CD14-positive monocyte (primary cell): ENCODE data around the gene SLC16A7. TPM values are rescaled to one million over a fixed set of nuclear protein-coding genes. Genes with fewer than 3 reads are reported as not detected.

Source experiments
- DNase-seq, 3 donors: peaks; one replicate each; pipeline ENCODE4 v3.0.0-alpha.2; 2011 to 2022
- H2AFZ ChIP-seq: 2 replicates; pipeline ENCODE4 v1.6.0; 2012; ENCODE audit warnings: mild to moderate bottlenecking, low read depth, low read length, inconsistent platforms; ENCODE audit not compliant: insufficient read depth, poor library complexity, severe bottlenecking
- H3K27ac ChIP-seq, 2 donors: 1 replicate in 1 of 2; 2 replicates in 1 of 2; pipeline ENCODE4 v1.5.1; 2012 to 2013; ENCODE audit warnings: low read length in 2 of 2, control low read depth in 1 of 2, inconsistent platforms in 1 of 2, low read depth in 1 of 2, mild to moderate bottlenecking in 1 of 2
- H3K27me3 ChIP-seq, 2 donors: one replicate each; pipeline versions ENCODE4 v1.6.0 to v1.6.1; 2011 to 2013; ENCODE audit warnings: low read length in 2 of 2; ENCODE audit not compliant: control insufficient read depth in 2 of 2, insufficient read depth in 2 of 2
- H3K36me3 ChIP-seq, 2 donors: replicated peaks in 1 of 2; 1 replicate in 1 of 2; 2 replicates in 1 of 2; pipeline versions ENCODE4 v1.5.1 to v1.6.1; 2012 to 2013; ENCODE audit warnings: low read length in 2 of 2, control low read depth in 1 of 2, inconsistent platforms in 1 of 2, mild to moderate bottlenecking in 1 of 2; ENCODE audit not compliant: insufficient read depth in 2 of 2, control insufficient read depth in 1 of 2
- H3K4me1 ChIP-seq, 2 donors: 1 replicate in 1 of 2; 2 replicates in 1 of 2; pipeline versions ENCODE4 v1.5.1 to v1.6.1; 2012 to 2013; ENCODE audit warnings: low read length in 2 of 2, control low read depth in 1 of 2, inconsistent platforms in 1 of 2, mild to moderate bottlenecking in 1 of 2, moderate library complexity in 1 of 2; ENCODE audit not compliant: insufficient read depth in 2 of 2, control insufficient read depth in 1 of 2
- H3K4me2 ChIP-seq: replicated peaks from 2 replicates; pipeline ENCODE3; 2012; ENCODE audit warnings: low read length, moderate library complexity, mild to moderate bottlenecking; ENCODE audit not compliant: poor library complexity, severe bottlenecking; ENCODE audit errors: extremely low read depth
- H3K4me3 ChIP-seq, 3 experiments: fragments of 200-600 bp in 1 of 3; sonication (generic) in 1 of 3; replicated peaks in 1 of 3; 1 replicate in 2 of 3; 2 replicates in 1 of 3; pipeline ENCODE4 v1.5.1; 2011 to 2013; ENCODE audit warnings: low read length in 3 of 3, mild to moderate bottlenecking in 3 of 3, control low read depth in 2 of 3, low read depth in 2 of 3, inconsistent platforms in 1 of 3, moderate library complexity in 1 of 3
- H3K79me2 ChIP-seq: 2 replicates; pipeline ENCODE4 v1.6.0; 2012; ENCODE audit warnings: mild to moderate bottlenecking, control low read depth, inconsistent platforms, low read length, moderate library complexity; ENCODE audit not compliant: insufficient read depth
- H3K9ac ChIP-seq: 2 replicates; pipeline ENCODE4 v1.6.0; 2017; ENCODE audit warnings: low read length, mild to moderate bottlenecking; ENCODE audit not compliant: insufficient read depth, poor library complexity, severe bottlenecking
- H3K9me3 ChIP-seq, 2 donors: replicated peaks in 1 of 2; 1 replicate in 1 of 2; 2 replicates in 1 of 2; pipeline versions ENCODE4 v1.5.1 to v1.6.1; 2012 to 2013; ENCODE audit warnings: low read length in 2 of 2, control low read depth in 1 of 2; ENCODE audit not compliant: control insufficient read depth in 1 of 2, insufficient read depth in 1 of 2
- H4K20me1 ChIP-seq: 2 replicates; pipeline ENCODE4 v1.6.0; 2012; ENCODE audit warnings: mild to moderate bottlenecking, low read length, control low read depth, moderate library complexity; ENCODE audit not compliant: insufficient read depth
- H3K27ac Mint-ChIP-seq, 7 donors: one replicate each; pipeline ENCODE4 v1.8.0; 2020; ENCODE audit warnings: mild to moderate bottlenecking in 7 of 7, mixed read lengths in 7 of 7, moderate library complexity in 6 of 7, inconsistent platforms in 2 of 7
- H3K27me3 Mint-ChIP-seq, 3 donors: one replicate each; pipeline ENCODE4 v1.8.0; 2021 to 2022; ENCODE audit warnings: low read depth in 3 of 3, mild to moderate bottlenecking in 3 of 3, mixed read lengths in 3 of 3, moderate library complexity in 3 of 3, inconsistent platforms in 1 of 3
- H3K36me3 Mint-ChIP-seq, 2 donors: one replicate each; pipeline ENCODE4 v1.8.0; 2020; ENCODE audit warnings: mixed read lengths in 2 of 2, inconsistent platforms in 1 of 2, mild to moderate bottlenecking in 1 of 2
- H3K4me1 Mint-ChIP-seq: one replicate; pipeline ENCODE4 v1.8.0; 2020; ENCODE audit warnings: mild to moderate bottlenecking, mixed read lengths
- H3K4me3 Mint-ChIP-seq, 2 donors: one replicate each; pipeline ENCODE4 v1.8.0; 2020; ENCODE audit warnings: mild to moderate bottlenecking in 2 of 2, mixed read lengths in 2 of 2, moderate library complexity in 1 of 2
- H3K9me3 Mint-ChIP-seq, 7 donors: one replicate each; pipeline ENCODE4 v1.8.0; 2020 to 2022; ENCODE audit warnings: mixed read lengths in 7 of 7, mild to moderate bottlenecking in 6 of 7, moderate library complexity in 6 of 7, inconsistent platforms in 2 of 7
- WGBS: methylation state at CpG from one replicate; pipeline ENCODE4 v1.1.5; 2013; ENCODE audit warnings: missing lambda C conversion rate; ENCODE audit not compliant: insufficient coverage; 5-methylcytosine and 5-hydroxymethylcytosine counted together
- intact Hi-C, 2 donors: fragments of 100-400 bp; cut with micrococcal nuclease; formaldehyde crosslinking; loops; one replicate each; pipeline versions ENCODE4 v1.15.0 to v1.15.1; 2023
- polyA plus RNA-seq, 3 donors: library from polyadenylated mRNA; depleted of rRNA in 1 of 3; unstranded in 2 of 3; stranded (reverse) in 1 of 3; fragments of 300-500 nt in 2 of 3; fragments of >200 nt in 1 of 3; fragmentation: Illumina TruSeq in 2 of 3; gene quantifications; 1 replicate in 2 of 3; 2 replicates in 1 of 3; pipeline ENCODE4 v1.2.3, GENCODE V29; 2012 to 2021
- TF ChIP-seq, protein P1 (sequence below): fragments of 200-600 bp; IDR thresholded peaks from one replicate; pipeline ENCODE4 v1.8.0; 2022; ENCODE audit warnings: antibody characterized with exemption, mild to moderate bottlenecking

SLC16A7 gene
- polyA plus RNA-seq, 3 donors, result 6.9 to 16.9 (median 11.8) TPM

DNA sequence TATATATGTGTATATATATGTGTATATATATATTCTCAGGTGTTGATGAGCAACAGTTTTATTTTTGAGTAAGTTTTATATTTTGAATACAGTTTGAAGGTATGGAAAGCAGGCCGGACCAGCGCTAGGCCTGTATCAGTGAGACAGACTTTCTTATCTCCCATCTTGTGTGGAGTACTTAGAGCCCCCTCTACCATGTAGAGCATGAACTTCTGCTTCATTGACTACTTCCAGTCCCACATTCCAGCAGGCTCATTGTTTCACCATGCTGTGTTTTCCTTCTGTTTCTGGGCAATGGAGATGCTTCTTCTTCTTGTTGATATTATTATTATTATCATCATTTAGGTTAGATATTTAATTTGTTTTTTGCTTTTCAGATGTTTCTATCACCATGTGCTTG is 76.4 kb downstream of the SLC16A7 start:
- H3K4me1 Mint-ChIP-seq, result peaks cover 7% of the 10 kb centered on the region
- Histone ChIP-seq H3K4me2 (no peak overlapping the region), H3K27ac (no peak overlapping the region), H3K27me3 (no peaks in the 10 kb centered on the region), H3K9ac (no peak overlapping the region), H3K9me3 (peaks cover 5 to 9% of the 10 kb centered on the region in 2 donors), H3K79me2 (no peaks in the 10 kb centered on the region), H3K4me1 (peaks cover 4 to 8% of the 10 kb centered on the region in 2 donors), H3K36me3 (no peaks in the 10 kb centered on the region), H2AFZ (no peak overlapping the region), H4K20me1 (no peaks in the 10 kb centered on the region), H3K4me3 (no peak overlapping the region)
- WGBS, result no CpG with 5 or more reads among the region's 2 CpGs
- H3K36me3 Mint-ChIP-seq, result peaks cover under 1 to 6% of the 10 kb centered on the region in 2 donors
- DNase-seq, result no peak
- TF ChIP-seq, protein P1, sequence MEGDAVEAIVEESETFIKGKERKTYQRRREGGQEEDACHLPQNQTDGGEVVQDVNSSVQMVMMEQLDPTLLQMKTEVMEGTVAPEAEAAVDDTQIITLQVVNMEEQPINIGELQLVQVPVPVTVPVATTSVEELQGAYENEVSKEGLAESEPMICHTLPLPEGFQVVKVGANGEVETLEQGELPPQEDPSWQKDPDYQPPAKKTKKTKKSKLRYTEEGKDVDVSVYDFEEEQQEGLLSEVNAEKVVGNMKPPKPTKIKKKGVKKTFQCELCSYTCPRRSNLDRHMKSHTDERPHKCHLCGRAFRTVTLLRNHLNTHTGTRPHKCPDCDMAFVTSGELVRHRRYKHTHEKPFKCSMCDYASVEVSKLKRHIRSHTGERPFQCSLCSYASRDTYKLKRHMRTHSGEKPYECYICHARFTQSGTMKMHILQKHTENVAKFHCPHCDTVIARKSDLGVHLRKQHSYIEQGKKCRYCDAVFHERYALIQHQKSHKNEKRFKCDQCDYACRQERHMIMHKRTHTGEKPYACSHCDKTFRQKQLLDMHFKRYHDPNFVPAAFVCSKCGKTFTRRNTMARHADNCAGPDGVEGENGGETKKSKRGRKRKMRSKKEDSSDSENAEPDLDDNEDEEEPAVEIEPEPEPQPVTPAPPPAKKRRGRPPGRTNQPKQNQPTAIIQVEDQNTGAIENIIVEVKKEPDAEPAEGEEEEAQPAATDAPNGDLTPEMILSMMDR, result no peak
- no peak overlapping the region for H3K4me3 Mint-ChIP-seq
- no peak overlapping the region for H3K27ac Mint-ChIP-seq
- intact Hi-C loops, result no loop called here
- H3K27me3 Mint-ChIP-seq, result no peaks in the 10 kb centered on the region
- H3K9me3 Mint-ChIP-seq, result peaks cover 2 to 9% (median 6%) of the 10 kb centered on the region in 7 donors

DNA sequence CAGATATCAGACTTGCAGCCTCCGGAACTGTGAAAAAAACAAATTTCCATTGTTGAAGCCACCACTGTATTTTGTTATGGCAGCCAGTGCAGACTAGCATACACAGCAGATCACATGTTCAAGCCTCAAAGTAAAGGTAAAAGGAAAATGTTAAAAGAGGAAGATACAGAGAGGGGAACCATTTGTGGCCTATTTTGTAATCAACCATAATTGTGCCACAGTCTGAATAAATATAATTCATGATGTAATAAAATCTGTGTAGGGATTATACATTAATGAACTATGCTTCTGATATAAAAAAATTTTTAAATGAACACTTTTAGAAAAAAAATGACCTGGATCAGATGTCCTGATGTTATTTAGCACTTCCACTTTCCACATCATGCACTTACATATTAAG is 79.6 kb downstream of the SLC16A7 start:
- H3K9me3 ChIP-seq, result peaks cover 11 to 17% of the 10 kb centered on the region in 2 donors
- H3K9me3 Mint-ChIP-seq, result peaks cover 9 to 16% (median 11%) of the 10 kb centered on the region in 7 donors
- no peak overlapping the region for H3K4me2 ChIP-seq
- H3K27me3 ChIP-seq, result no peaks in the 10 kb centered on the region
- no peak overlapping the region for H2AFZ ChIP-seq
- H3K27ac Mint-ChIP-seq, result peak overlapping the region in 1 of 7 donors; percentile 41
- H4K20me1 ChIP-seq, result no peaks in the 10 kb centered on the region
- peaks cover 0 to 4% of the 10 kb centered on the region in 2 donors for H3K36me3 ChIP-seq
- no CpG with 5 or more reads among the region's 1 CpG for WGBS
- no peak overlapping the region for H3K4me3 ChIP-seq
- intact Hi-C loops, result no loop called here
- TF ChIP-seq, protein P1, result no peak
- peak overlapping the region in 1 of 2 donors; percentile 37 for H3K27ac ChIP-seq
- peaks cover 4 to 8% of the 10 kb centered on the region in 2 donors for H3K4me1 ChIP-seq
- peak; percentile 21 to 50 (median 25) for DNase-seq
- H3K4me3 Mint-ChIP-seq, result no peak overlapping the region
- no peak overlapping the region for H3K9ac ChIP-seq
- peaks cover 0 to 1% (median 0%) of the 10 kb centered on the region in 3 donors for H3K27me3 Mint-ChIP-seq
- H3K79me2 ChIP-seq, result no peaks in the 10 kb centered on the region
- H3K36me3 Mint-ChIP-seq, result peaks cover 10 to 16% of the 10 kb centered on the region in 2 donors
- peaks cover 7% of the 10 kb centered on the region for H3K4me1 Mint-ChIP-seq
